Measurements from ENCODE around the gene CEBPZ.
A peak's percentile ranks its signal among the peaks of the same experiment; 100 is the strongest.

DNA sequence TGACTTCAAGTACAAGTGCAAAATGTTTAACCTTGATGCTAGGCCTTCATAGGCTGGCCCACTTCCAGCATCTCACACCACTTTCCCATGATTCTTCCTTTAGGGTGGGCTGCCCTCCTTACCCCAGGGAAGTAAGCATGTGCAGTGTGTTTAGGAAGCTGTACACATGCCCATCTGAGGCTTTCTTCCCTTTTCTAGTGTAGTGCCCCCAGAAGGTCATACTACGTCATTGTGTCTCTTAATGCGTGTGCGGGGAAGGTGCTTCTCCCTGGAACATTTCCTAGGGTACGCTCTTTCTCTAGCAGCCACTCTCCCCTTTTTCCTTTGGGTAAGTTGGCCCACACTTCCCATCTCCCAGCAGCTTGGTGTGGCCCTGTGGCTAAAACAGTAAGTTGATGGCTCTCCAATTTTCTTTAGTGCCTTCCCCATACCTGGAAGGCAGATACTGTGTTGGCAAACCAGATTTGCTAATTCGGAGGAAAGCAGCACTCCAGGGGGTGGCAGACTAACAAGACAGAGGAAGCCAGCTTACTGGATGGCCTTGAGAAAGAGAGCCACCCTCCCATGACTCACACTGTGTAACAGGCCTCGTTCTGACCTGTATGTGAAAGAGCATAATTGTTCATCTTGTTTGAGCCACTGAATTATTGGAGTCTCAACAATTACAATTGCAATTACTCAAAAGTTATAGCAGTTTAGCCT, 41.8 kb downstream of the CEBPZ start:
- TF ChIP-seq, protein P1, sequence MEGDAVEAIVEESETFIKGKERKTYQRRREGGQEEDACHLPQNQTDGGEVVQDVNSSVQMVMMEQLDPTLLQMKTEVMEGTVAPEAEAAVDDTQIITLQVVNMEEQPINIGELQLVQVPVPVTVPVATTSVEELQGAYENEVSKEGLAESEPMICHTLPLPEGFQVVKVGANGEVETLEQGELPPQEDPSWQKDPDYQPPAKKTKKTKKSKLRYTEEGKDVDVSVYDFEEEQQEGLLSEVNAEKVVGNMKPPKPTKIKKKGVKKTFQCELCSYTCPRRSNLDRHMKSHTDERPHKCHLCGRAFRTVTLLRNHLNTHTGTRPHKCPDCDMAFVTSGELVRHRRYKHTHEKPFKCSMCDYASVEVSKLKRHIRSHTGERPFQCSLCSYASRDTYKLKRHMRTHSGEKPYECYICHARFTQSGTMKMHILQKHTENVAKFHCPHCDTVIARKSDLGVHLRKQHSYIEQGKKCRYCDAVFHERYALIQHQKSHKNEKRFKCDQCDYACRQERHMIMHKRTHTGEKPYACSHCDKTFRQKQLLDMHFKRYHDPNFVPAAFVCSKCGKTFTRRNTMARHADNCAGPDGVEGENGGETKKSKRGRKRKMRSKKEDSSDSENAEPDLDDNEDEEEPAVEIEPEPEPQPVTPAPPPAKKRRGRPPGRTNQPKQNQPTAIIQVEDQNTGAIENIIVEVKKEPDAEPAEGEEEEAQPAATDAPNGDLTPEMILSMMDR (conservative IDR thresholded peaks at IDR 0.05; ENCODE audit: low read length), result peak; percentile 27; the same call in 1 of the 2 replicates
- TF ChIP-seq EZH2phosphoT487 (IDR thresholded peaks at IDR 0.05; ENCODE audit: borderline replicate concordance, low read depth, low read length), result no peak
